Measurements from ENCODE around the gene DNAH11. TPM values are rescaled to one million over a fixed set of nuclear protein-coding genes. Genes with fewer than 3 reads are reported as not detected.
"Not testable (repeated sequence)": the region's sequence is repeated elsewhere in the genome, so short reads cannot be mapped to it uniquely, and the experiment has no call there.

Gene DNAH11
- total RNA-seq, 1 experiment from 2014 or later, result 0.54 TPM

DNA sequence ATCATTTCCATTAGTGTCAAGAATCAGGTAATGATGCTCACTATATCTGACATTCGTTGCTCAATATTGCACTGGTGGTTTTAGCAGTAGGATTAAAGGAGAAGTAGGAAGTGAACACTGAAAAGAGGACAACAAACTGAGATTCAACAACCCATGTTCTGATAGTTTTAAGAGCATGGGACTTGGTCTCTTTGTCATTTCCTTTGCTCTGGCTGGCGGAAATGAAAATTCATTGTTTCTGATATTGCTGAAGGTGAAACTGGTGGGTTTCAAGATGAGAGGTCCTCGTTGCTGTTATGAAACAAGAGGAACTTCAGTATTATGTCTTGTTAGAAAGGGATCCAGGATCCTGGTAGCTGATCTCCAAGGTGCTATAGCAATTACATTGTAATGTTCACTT, 129.0 kb downstream of the DNAH11 start:
- no peak for TF ChIP-seq EZH2 (IDR thresholded peaks at IDR 0.05; ENCODE audit: borderline replicate concordance, low read depth, low read length, poor library complexity, severe bottlenecking)
- TF ChIP-seq, protein P1, sequence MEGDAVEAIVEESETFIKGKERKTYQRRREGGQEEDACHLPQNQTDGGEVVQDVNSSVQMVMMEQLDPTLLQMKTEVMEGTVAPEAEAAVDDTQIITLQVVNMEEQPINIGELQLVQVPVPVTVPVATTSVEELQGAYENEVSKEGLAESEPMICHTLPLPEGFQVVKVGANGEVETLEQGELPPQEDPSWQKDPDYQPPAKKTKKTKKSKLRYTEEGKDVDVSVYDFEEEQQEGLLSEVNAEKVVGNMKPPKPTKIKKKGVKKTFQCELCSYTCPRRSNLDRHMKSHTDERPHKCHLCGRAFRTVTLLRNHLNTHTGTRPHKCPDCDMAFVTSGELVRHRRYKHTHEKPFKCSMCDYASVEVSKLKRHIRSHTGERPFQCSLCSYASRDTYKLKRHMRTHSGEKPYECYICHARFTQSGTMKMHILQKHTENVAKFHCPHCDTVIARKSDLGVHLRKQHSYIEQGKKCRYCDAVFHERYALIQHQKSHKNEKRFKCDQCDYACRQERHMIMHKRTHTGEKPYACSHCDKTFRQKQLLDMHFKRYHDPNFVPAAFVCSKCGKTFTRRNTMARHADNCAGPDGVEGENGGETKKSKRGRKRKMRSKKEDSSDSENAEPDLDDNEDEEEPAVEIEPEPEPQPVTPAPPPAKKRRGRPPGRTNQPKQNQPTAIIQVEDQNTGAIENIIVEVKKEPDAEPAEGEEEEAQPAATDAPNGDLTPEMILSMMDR (conservative IDR thresholded peaks at IDR 0.05; ENCODE audit: low read depth, low read length), result no peak
- Histone ChIP-seq H3K4me1 (ENCODE audit: insufficient read depth, low read length, poor library complexity, severe bottlenecking) (no peaks in the 10 kb centered on the region), H3K4me3 (ENCODE audit: low read depth, low read length, poor library complexity, severe bottlenecking) (no peak overlapping the region), H3K36me3 (ENCODE audit: insufficient read depth, low read length, poor library complexity, severe bottlenecking) (no peaks in the 10 kb centered on the region), H3K9me3 (ENCODE audit: low read depth, low read length, poor library complexity, severe bottlenecking) (no peaks in the 10 kb centered on the region), H3K27ac (ENCODE audit: low read depth, low read length, poor library complexity, severe bottlenecking) (no peak overlapping the region), H3K27me3 (replicated peaks; ENCODE audit: insufficient read depth, low read depth, low read length, poor library complexity) (peaks cover 3% of the 10 kb centered on the region)
- no TSS peak for BruUV-seq (replicated peaks)
- intact Hi-C loops (cut with micrococcal nuclease; ENCODE audit: unreplicated experiment), result no loop called here
- DNase-seq (ENCODE audit: low spot score), result no peak
- ChIA-PET CTCF (no interaction called here), POLR2A (ENCODE audit: low non-redundant PET) (no interaction called here)

DNA sequence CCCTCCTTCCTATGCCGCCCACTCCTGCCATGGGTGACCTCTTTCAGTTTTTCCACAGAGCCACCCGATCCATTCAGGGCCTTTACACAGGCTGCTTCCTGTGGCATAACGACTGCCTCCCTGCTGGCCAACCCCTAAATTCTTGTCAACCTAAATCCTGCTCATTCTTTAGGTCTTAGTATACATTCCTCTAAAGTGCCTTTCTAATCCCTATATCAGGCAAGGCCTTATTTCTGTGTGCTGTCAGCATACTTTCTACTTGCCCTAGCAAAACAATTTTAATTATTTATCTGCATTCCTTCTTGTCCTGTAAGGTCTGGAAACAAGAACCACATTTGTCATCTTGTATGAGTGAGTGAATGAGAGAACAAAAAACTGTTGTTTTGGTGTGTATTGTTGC, 132.4 kb downstream of the DNAH11 start:
- H3K4me3 ChIP-seq (ENCODE audit: low read depth, low read length, poor library complexity, severe bottlenecking), result no peak overlapping the region
- intact Hi-C loops (cut with micrococcal nuclease; ENCODE audit: unreplicated experiment), result no loop called here
- POLR2A ChIA-PET (ENCODE audit: low non-redundant PET), result no interaction called here
- CTCF ChIA-PET, result no interaction called here
- H3K4me1 ChIP-seq (ENCODE audit: insufficient read depth, low read length, poor library complexity, severe bottlenecking), result no peaks in the 10 kb centered on the region
- H3K9me3 ChIP-seq (ENCODE audit: low read depth, low read length, poor library complexity, severe bottlenecking), result peaks cover 7% of the 10 kb centered on the region
- peaks cover 3% of the 10 kb centered on the region for H3K27me3 ChIP-seq (replicated peaks; ENCODE audit: insufficient read depth, low read depth, low read length, poor library complexity)
- BruUV-seq (replicated peaks), result no TSS peak
- H3K27ac ChIP-seq (ENCODE audit: low read depth, low read length, poor library complexity, severe bottlenecking), result no peak overlapping the region
- TF ChIP-seq EZH2 (IDR thresholded peaks at IDR 0.05; ENCODE audit: borderline replicate concordance, low read depth, low read length, poor library complexity, severe bottlenecking), result no peak
- TF ChIP-seq, protein P1 (conservative IDR thresholded peaks at IDR 0.05; ENCODE audit: low read depth, low read length), result no peak
- no peaks in the 10 kb centered on the region for H3K36me3 ChIP-seq (ENCODE audit: insufficient read depth, low read length, poor library complexity, severe bottlenecking)
- no peak for DNase-seq (ENCODE audit: low spot score)

DNA sequence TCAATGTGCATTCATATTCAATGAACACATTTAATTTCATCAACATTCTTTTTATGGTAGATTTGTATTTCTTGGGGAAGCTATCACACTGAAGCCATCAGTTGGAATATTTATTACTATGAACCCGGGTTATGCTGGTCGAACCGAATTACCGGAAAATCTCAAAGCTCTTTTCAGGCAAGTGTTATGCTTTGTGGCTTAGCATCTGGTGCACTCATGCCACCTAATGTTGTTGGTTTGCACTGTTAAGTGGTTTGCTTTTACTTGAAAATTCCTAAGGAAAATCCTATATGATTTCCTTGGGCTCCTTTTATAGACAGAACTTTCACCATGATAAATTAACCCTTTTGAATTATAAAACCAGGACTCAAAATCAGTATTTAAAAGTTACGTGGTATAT, 147.9 kb downstream of the DNAH11 start:
- intact Hi-C loops (cut with micrococcal nuclease; ENCODE audit: unreplicated experiment), result no loop called here
- POLR2A ChIA-PET (ENCODE audit: low non-redundant PET), result no interaction called here
- TF ChIP-seq, protein P1 (conservative IDR thresholded peaks at IDR 0.05; ENCODE audit: low read depth, low read length), result no peak
- TF ChIP-seq EZH2 (IDR thresholded peaks at IDR 0.05; ENCODE audit: borderline replicate concordance, low read depth, low read length, poor library complexity, severe bottlenecking), result no peak

DNA sequence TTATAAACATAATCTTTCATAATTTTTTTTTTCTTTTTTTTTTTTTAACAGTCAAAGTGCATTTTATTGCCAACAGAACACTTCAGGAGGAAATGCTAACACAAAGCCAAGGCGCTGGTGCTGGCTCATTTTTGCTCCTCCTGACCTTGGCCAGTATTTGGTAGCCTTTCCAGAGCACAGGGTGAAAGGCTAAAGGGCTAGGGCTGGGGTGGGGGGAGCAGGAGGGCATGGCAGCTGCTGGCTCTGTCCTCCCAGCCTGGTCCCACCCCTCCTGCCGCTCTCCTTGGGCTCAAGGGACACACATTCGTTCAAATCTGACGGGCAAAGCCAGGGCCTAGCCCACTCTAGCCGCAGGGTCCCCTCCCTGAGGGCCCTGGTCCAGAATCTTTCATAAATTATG, 148.3 kb downstream of the DNAH11 start:
- H3K27me3 ChIP-seq (replicated peaks; ENCODE audit: insufficient read depth, low read depth, low read length, poor library complexity), result peaks cover 58% of the 10 kb centered on the region
- intact Hi-C loops (cut with micrococcal nuclease; ENCODE audit: unreplicated experiment); H3K4me1 ChIP-seq (ENCODE audit: insufficient read depth, low read length, poor library complexity, severe bottlenecking); CTCF ChIA-PET; H3K27ac ChIP-seq (ENCODE audit: low read depth, low read length, poor library complexity, severe bottlenecking); H3K9me3 ChIP-seq (ENCODE audit: low read depth, low read length, poor library complexity, severe bottlenecking); BruUV-seq (replicated peaks); POLR2A ChIA-PET (ENCODE audit: low non-redundant PET); H3K4me3 ChIP-seq (ENCODE audit: low read depth, low read length, poor library complexity, severe bottlenecking); H3K36me3 ChIP-seq (ENCODE audit: insufficient read depth, low read length, poor library complexity, severe bottlenecking); DNase-seq (ENCODE audit: low spot score): not testable (repeated sequence)

More for the DNA sequence above, 147.9 kb downstream of the DNAH11 start:
- Histone ChIP-seq H3K27me3 (replicated peaks; ENCODE audit: insufficient read depth, low read depth, low read length, poor library complexity) (peaks cover 59% of the 10 kb centered on the region), H3K36me3 (ENCODE audit: insufficient read depth, low read length, poor library complexity, severe bottlenecking) (no peaks in the 10 kb centered on the region), H3K4me1 (ENCODE audit: insufficient read depth, low read length, poor library complexity, severe bottlenecking) (no peaks in the 10 kb centered on the region), H3K9me3 (ENCODE audit: low read depth, low read length, poor library complexity, severe bottlenecking) (no peaks in the 10 kb centered on the region), H3K27ac (ENCODE audit: low read depth, low read length, poor library complexity, severe bottlenecking) (no peak overlapping the region), H3K4me3 (ENCODE audit: low read depth, low read length, poor library complexity, severe bottlenecking) (no peak overlapping the region)
- no TSS peak for BruUV-seq (replicated peaks)
- DNase-seq (ENCODE audit: low spot score), result no peak
- CTCF ChIA-PET, result no interaction called here

DNA sequence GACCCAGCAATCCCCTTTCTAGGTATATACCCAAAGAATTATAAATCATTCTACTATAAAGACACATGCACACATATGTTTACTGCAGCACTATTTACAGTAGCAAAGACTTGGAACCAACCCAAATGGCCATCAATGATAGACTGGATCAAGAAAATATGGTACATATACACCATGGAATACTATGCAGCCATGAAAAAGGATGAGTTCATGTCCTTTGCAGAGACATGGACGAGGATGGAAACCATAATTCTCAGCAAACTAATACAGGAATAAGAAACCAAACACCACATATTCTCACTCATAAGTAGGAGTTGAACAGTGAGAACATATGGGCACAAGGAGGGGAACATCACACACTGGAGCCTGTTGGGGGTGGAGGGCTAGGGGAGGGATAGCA, 157.7 kb downstream of the DNAH11 start:
- POLR2A ChIA-PET (ENCODE audit: low non-redundant PET); H3K4me3 ChIP-seq (ENCODE audit: low read depth, low read length, poor library complexity, severe bottlenecking); intact Hi-C loops (cut with micrococcal nuclease; ENCODE audit: unreplicated experiment); DNase-seq (ENCODE audit: low spot score); BruUV-seq (replicated peaks); H3K4me1 ChIP-seq (ENCODE audit: insufficient read depth, low read length, poor library complexity, severe bottlenecking); H3K9me3 ChIP-seq (ENCODE audit: low read depth, low read length, poor library complexity, severe bottlenecking); H3K27ac ChIP-seq (ENCODE audit: low read depth, low read length, poor library complexity, severe bottlenecking); H3K36me3 ChIP-seq (ENCODE audit: insufficient read depth, low read length, poor library complexity, severe bottlenecking); CTCF ChIA-PET: not testable (repeated sequence)
- peaks cover 31% of the 10 kb centered on the region for H3K27me3 ChIP-seq (replicated peaks; ENCODE audit: insufficient read depth, low read depth, low read length, poor library complexity)
